HG02610 (cell line): ENCODE measurements around the gene AKR1E2.

ENCODE experiments used
- ATAC-seq: cut with Tn5 transposase; IDR thresholded peaks from one replicate; pipeline ENCODE4 v1.9.1; 2021; ENCODE audit warnings: mild to moderate bottlenecking, moderate library complexity; ENCODE audit not compliant: unreplicated experiment

Gene AKR1E2

GRCh38 chr10:4889959-4890358 is 64.0 kb downstream of the AKR1E2 start:
- no peak for ATAC-seq

GRCh38 chr10:4892681-4893080 is 66.7 kb downstream of the AKR1E2 start:
- no peak for ATAC-seq

DNA sequence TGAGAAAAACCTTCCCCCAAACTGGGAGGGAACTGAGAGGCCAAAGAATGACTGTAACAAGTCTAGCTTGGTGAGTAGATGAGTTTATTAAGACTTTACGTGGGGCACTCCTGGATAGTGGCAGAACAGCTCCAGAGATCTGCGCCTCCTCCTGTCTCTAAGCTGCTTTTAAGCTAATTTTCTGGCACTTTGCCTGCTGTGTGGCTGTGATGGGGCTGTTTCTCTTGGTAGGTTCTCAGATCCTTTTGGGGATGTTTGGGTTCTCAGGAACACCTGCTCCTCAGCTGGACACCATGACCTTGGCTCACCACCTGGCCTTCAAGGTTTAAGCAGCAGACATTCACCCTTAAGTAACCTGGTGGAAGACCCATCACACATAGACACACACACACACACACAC is 68.3 kb downstream of the AKR1E2 start:
- ATAC-seq = no peak
